CD14-positive monocyte (primary cell): ENCODE results near the gene BPTF. TPM values are rescaled to one million over a fixed set of nuclear protein-coding genes. Genes with fewer than 3 reads are reported as not detected.
"Not testable (repeated sequence)": the region's sequence is repeated elsewhere in the genome, so short reads cannot be mapped to it uniquely, and the experiment has no call there.

ENCODE experiments used
- DNase-seq, 3 donors: peaks; one replicate each; pipeline ENCODE4 v3.0.0-alpha.2; 2011 to 2022
- H2AFZ ChIP-seq: 2 replicates; pipeline ENCODE4 v1.6.0; 2012; ENCODE audit warnings: mild to moderate bottlenecking, low read depth, low read length, inconsistent platforms; ENCODE audit not compliant: insufficient read depth, poor library complexity, severe bottlenecking
- H3K27ac ChIP-seq, 2 donors: 1 replicate in 1 of 2; 2 replicates in 1 of 2; pipeline ENCODE4 v1.5.1; 2012 to 2013; ENCODE audit warnings: low read length in 2 of 2, control low read depth in 1 of 2, inconsistent platforms in 1 of 2, low read depth in 1 of 2, mild to moderate bottlenecking in 1 of 2
- H3K27me3 ChIP-seq, 2 donors: one replicate each; pipeline versions ENCODE4 v1.6.0 to v1.6.1; 2011 to 2013; ENCODE audit warnings: low read length in 2 of 2; ENCODE audit not compliant: control insufficient read depth in 2 of 2, insufficient read depth in 2 of 2
- H3K36me3 ChIP-seq, 2 donors: replicated peaks in 1 of 2; 1 replicate in 1 of 2; 2 replicates in 1 of 2; pipeline versions ENCODE4 v1.5.1 to v1.6.1; 2012 to 2013; ENCODE audit warnings: low read length in 2 of 2, control low read depth in 1 of 2, inconsistent platforms in 1 of 2, mild to moderate bottlenecking in 1 of 2; ENCODE audit not compliant: insufficient read depth in 2 of 2, control insufficient read depth in 1 of 2
- H3K4me1 ChIP-seq, 2 donors: 1 replicate in 1 of 2; 2 replicates in 1 of 2; pipeline versions ENCODE4 v1.5.1 to v1.6.1; 2012 to 2013; ENCODE audit warnings: low read length in 2 of 2, control low read depth in 1 of 2, inconsistent platforms in 1 of 2, mild to moderate bottlenecking in 1 of 2, moderate library complexity in 1 of 2; ENCODE audit not compliant: insufficient read depth in 2 of 2, control insufficient read depth in 1 of 2
- H3K4me2 ChIP-seq: replicated peaks from 2 replicates; pipeline ENCODE3; 2012; ENCODE audit warnings: low read length, moderate library complexity, mild to moderate bottlenecking; ENCODE audit not compliant: poor library complexity, severe bottlenecking; ENCODE audit errors: extremely low read depth
- H3K4me3 ChIP-seq, 3 experiments: fragments of 200-600 bp in 1 of 3; sonication (generic) in 1 of 3; replicated peaks in 1 of 3; 1 replicate in 2 of 3; 2 replicates in 1 of 3; pipeline ENCODE4 v1.5.1; 2011 to 2013; ENCODE audit warnings: low read length in 3 of 3, mild to moderate bottlenecking in 3 of 3, control low read depth in 2 of 3, low read depth in 2 of 3, inconsistent platforms in 1 of 3, moderate library complexity in 1 of 3
- H3K79me2 ChIP-seq: 2 replicates; pipeline ENCODE4 v1.6.0; 2012; ENCODE audit warnings: mild to moderate bottlenecking, control low read depth, inconsistent platforms, low read length, moderate library complexity; ENCODE audit not compliant: insufficient read depth
- H3K9ac ChIP-seq: 2 replicates; pipeline ENCODE4 v1.6.0; 2017; ENCODE audit warnings: low read length, mild to moderate bottlenecking; ENCODE audit not compliant: insufficient read depth, poor library complexity, severe bottlenecking
- H3K9me3 ChIP-seq, 2 donors: replicated peaks in 1 of 2; 1 replicate in 1 of 2; 2 replicates in 1 of 2; pipeline versions ENCODE4 v1.5.1 to v1.6.1; 2012 to 2013; ENCODE audit warnings: low read length in 2 of 2, control low read depth in 1 of 2; ENCODE audit not compliant: control insufficient read depth in 1 of 2, insufficient read depth in 1 of 2
- H4K20me1 ChIP-seq: 2 replicates; pipeline ENCODE4 v1.6.0; 2012; ENCODE audit warnings: mild to moderate bottlenecking, low read length, control low read depth, moderate library complexity; ENCODE audit not compliant: insufficient read depth
- H3K27ac Mint-ChIP-seq, 7 donors: one replicate each; pipeline ENCODE4 v1.8.0; 2020; ENCODE audit warnings: mild to moderate bottlenecking in 7 of 7, mixed read lengths in 7 of 7, moderate library complexity in 6 of 7, inconsistent platforms in 2 of 7
- H3K27me3 Mint-ChIP-seq, 3 donors: one replicate each; pipeline ENCODE4 v1.8.0; 2021 to 2022; ENCODE audit warnings: low read depth in 3 of 3, mild to moderate bottlenecking in 3 of 3, mixed read lengths in 3 of 3, moderate library complexity in 3 of 3, inconsistent platforms in 1 of 3
- H3K36me3 Mint-ChIP-seq, 2 donors: one replicate each; pipeline ENCODE4 v1.8.0; 2020; ENCODE audit warnings: mixed read lengths in 2 of 2, inconsistent platforms in 1 of 2, mild to moderate bottlenecking in 1 of 2
- H3K4me1 Mint-ChIP-seq: one replicate; pipeline ENCODE4 v1.8.0; 2020; ENCODE audit warnings: mild to moderate bottlenecking, mixed read lengths
- H3K4me3 Mint-ChIP-seq, 2 donors: one replicate each; pipeline ENCODE4 v1.8.0; 2020; ENCODE audit warnings: mild to moderate bottlenecking in 2 of 2, mixed read lengths in 2 of 2, moderate library complexity in 1 of 2
- H3K9me3 Mint-ChIP-seq, 7 donors: one replicate each; pipeline ENCODE4 v1.8.0; 2020 to 2022; ENCODE audit warnings: mixed read lengths in 7 of 7, mild to moderate bottlenecking in 6 of 7, moderate library complexity in 6 of 7, inconsistent platforms in 2 of 7
- WGBS: methylation state at CpG from one replicate; pipeline ENCODE4 v1.1.5; 2013; ENCODE audit warnings: missing lambda C conversion rate; ENCODE audit not compliant: insufficient coverage; 5-methylcytosine and 5-hydroxymethylcytosine counted together
- intact Hi-C, 2 donors: fragments of 100-400 bp; cut with micrococcal nuclease; formaldehyde crosslinking; loops; one replicate each; pipeline versions ENCODE4 v1.15.0 to v1.15.1; 2023
- polyA plus RNA-seq, 3 donors: library from polyadenylated mRNA; depleted of rRNA in 1 of 3; unstranded in 2 of 3; stranded (reverse) in 1 of 3; fragments of 300-500 nt in 2 of 3; fragments of >200 nt in 1 of 3; fragmentation: Illumina TruSeq in 2 of 3; gene quantifications; 1 replicate in 2 of 3; 2 replicates in 1 of 3; pipeline ENCODE4 v1.2.3, GENCODE V29; 2012 to 2021
- TF ChIP-seq, protein P1 (sequence below): fragments of 200-600 bp; IDR thresholded peaks from one replicate; pipeline ENCODE4 v1.8.0; 2022; ENCODE audit warnings: antibody characterized with exemption, mild to moderate bottlenecking

Gene BPTF
- polyA plus RNA-seq, 3 donors: 1.9 to 51.1 (median 4.5) TPM

DNA sequence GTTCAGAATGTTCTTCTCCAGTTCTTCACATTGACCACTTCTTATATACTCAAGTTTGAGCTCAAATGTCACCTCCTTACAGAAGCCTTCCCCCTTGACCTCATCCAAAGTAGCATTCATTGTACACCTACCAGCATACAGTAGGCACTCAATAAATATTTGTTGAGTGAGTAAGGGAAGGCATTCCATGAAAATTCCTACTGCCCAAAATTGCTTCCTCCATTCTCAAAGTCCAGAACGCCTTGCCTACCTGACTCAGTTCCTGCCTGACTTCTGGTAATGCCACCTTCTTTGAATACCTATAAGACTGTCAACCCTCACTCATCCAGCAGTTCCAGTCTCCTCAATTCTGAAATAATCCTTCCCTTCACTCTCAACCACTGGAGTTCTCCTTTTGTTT is 14.8 kb upstream of the BPTF start:
- H3K36me3 ChIP-seq: no peaks in the 10 kb centered on the region
- no peaks in the 10 kb centered on the region for H3K27me3 ChIP-seq
- H3K79me2 ChIP-seq: no peaks in the 10 kb centered on the region
- no peak overlapping the region for H3K4me2 ChIP-seq
- H3K4me3 Mint-ChIP-seq: no peak overlapping the region
- H3K27me3 Mint-ChIP-seq: peaks cover 1 to 5% (median 2%) of the 10 kb centered on the region in 3 donors
- H2AFZ ChIP-seq: no peak overlapping the region
- no peak overlapping the region for H3K27ac ChIP-seq
- H3K9me3 ChIP-seq: no peaks in the 10 kb centered on the region
- H3K9me3 Mint-ChIP-seq: peaks cover 0 to 4% (median 1%) of the 10 kb centered on the region in 7 donors
- no CpG with 5 or more reads among the region's 1 CpG for WGBS
- no peaks in the 10 kb centered on the region for H3K4me1 ChIP-seq
- no peak overlapping the region for H3K4me3 ChIP-seq
- no peak overlapping the region for H3K9ac ChIP-seq
- H3K4me1 Mint-ChIP-seq: peaks cover 3% of the 10 kb centered on the region
- no peak for DNase-seq
- H4K20me1 ChIP-seq: no peaks in the 10 kb centered on the region
- TF ChIP-seq, protein P1, sequence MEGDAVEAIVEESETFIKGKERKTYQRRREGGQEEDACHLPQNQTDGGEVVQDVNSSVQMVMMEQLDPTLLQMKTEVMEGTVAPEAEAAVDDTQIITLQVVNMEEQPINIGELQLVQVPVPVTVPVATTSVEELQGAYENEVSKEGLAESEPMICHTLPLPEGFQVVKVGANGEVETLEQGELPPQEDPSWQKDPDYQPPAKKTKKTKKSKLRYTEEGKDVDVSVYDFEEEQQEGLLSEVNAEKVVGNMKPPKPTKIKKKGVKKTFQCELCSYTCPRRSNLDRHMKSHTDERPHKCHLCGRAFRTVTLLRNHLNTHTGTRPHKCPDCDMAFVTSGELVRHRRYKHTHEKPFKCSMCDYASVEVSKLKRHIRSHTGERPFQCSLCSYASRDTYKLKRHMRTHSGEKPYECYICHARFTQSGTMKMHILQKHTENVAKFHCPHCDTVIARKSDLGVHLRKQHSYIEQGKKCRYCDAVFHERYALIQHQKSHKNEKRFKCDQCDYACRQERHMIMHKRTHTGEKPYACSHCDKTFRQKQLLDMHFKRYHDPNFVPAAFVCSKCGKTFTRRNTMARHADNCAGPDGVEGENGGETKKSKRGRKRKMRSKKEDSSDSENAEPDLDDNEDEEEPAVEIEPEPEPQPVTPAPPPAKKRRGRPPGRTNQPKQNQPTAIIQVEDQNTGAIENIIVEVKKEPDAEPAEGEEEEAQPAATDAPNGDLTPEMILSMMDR: no peak
- no peaks in the 10 kb centered on the region for H3K36me3 Mint-ChIP-seq
- no peak overlapping the region for H3K27ac Mint-ChIP-seq
- intact Hi-C loops: no loop called here

DNA sequence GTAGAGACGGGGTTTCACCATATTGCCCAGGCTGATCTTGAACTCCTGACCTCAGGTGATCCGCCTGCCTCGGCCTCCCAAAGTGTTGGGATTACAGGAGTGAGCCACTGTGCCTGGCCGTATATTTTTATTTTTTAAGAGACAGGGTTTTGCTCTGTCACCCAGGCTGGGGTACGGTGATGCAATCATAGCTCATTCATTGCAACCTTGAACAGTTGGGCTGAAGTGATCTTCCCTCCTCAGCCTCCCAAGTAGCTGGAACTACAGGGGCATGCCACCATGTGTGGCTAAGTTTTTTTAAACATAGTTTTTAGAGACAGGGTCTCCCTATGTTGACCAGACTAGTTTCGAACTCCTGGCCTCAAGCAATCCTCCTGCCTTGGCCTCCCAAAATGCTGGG is 12.9 kb upstream of the BPTF start:
- DNase-seq, H3K4me3 Mint-ChIP-seq, H3K9ac ChIP-seq, H2AFZ ChIP-seq, H3K36me3 Mint-ChIP-seq, H3K4me3 ChIP-seq, H4K20me1 ChIP-seq, H3K9me3 ChIP-seq, H3K36me3 ChIP-seq, H3K27me3 Mint-ChIP-seq, intact Hi-C loops, H3K27me3 ChIP-seq, H3K9me3 Mint-ChIP-seq, H3K27ac ChIP-seq, H3K4me1 Mint-ChIP-seq, H3K79me2 ChIP-seq, H3K4me1 ChIP-seq, H3K4me2 ChIP-seq: not testable (repeated sequence)
- peak overlapping the region in 1 of 7 donors; percentile 13 for H3K27ac Mint-ChIP-seq
- WGBS: 93% methylated on average over 5 of the region's 6 CpGs
